K562 (cell line): ENCODE data around the gene CNKSR2.

Experiments
- CTCF ChIP-seq, 3 experiments: IDR thresholded peaks in 2 of 3; conservative IDR thresholded peaks in 1 of 3; 2 replicates each; pipeline ENCODE4 v1.5.1; 2011 to 2012; ENCODE audit warnings: low read length in 3 of 3, mild to moderate bottlenecking in 3 of 3, control low read depth in 2 of 3, improper control_type of control experiment in 1 of 3, inconsistent platforms in 1 of 3, low read depth in 1 of 3, mixed read lengths in 1 of 3, moderate library complexity in 1 of 3; ENCODE audit not compliant: insufficient read depth in 2 of 3
- EP300 ChIP-seq: IDR thresholded peaks from 2 replicates; pipeline ENCODE4 v1.6.1; 2012; ENCODE audit warnings: low read length, improper control_type of control experiment
- HDAC6 ChIP-seq: IDR thresholded peaks from 2 replicates; pipeline ENCODE4 v1.6.1; 2012; ENCODE audit warnings: low read depth, mild to moderate bottlenecking, control low read depth, inconsistent platforms, low read length, moderate library complexity
- MLX ChIP-seq, 2 experiments: fragments of 450-650 bp in 1 of 2; sonication (generic) in 1 of 2; formaldehyde crosslinking; conservative IDR thresholded peaks; 2 replicates each; pipeline versions ENCODE4 v1.4.0 to v1.8.1; 2020 to 2022; ENCODE audit warnings: mild to moderate bottlenecking in 1 of 2, missing genetic modification reagents in 1 of 2
- NR4A1 ChIP-seq, 2 experiments: fragments of 250-450 bp in 1 of 2; fragments of 450-650 bp in 1 of 2; sonication (Bioruptor Pico) in 1 of 2; IDR thresholded peaks; 2 replicates each; pipeline versions ENCODE4 v1.4.0 to v1.6.1; 2016 to 2020; ENCODE audit warnings: mild to moderate bottlenecking in 2 of 2, missing compliant biosample characterization in 1 of 2, missing genetic modification characterization in 1 of 2, moderate library complexity in 1 of 2
- RB1 ChIP-seq: fragments of 450-650 bp; IDR thresholded peaks from 2 replicates; pipeline ENCODE4 v1.6.1; 2017; ENCODE audit warnings: low read depth, mild to moderate bottlenecking
- RBM14 ChIP-seq: fragments of 200-400 bp; formaldehyde crosslinking; IDR thresholded peaks from 2 replicates; pipeline ENCODE4 v1.6.1; 2018; ENCODE audit warnings: low read depth, mild to moderate bottlenecking, low read length, moderate library complexity, borderline replicate concordance; ENCODE audit not compliant: insufficient read depth
- TFAP4 ChIP-seq: sonication (generic); formaldehyde crosslinking; IDR thresholded peaks from 2 replicates; pipeline ENCODE4 v1.8.0; 2022; ENCODE audit warnings: missing genetic modification reagents, mild to moderate bottlenecking, moderate library complexity, borderline replicate concordance
- TFE3 ChIP-seq: fragments of 450-650 bp; formaldehyde crosslinking; IDR thresholded peaks from 2 replicates; pipeline ENCODE4 v1.4.0; 2020; ENCODE audit warnings: mild to moderate bottlenecking, mixed read lengths
- THAP7 ChIP-seq: fragments of 250-450 bp; sonication (Bioruptor Pico); IDR thresholded peaks from 2 replicates; pipeline ENCODE4 v1.5.0; 2021
- YY1 ChIP-seq, 3 experiments: IDR thresholded peaks; 2 replicates each; pipeline ENCODE4 v1.6.1; 2011; ENCODE audit warnings: low read length in 2 of 3, mild to moderate bottlenecking in 2 of 3, moderate library complexity in 2 of 3, borderline replicate concordance in 1 of 3, control low read depth in 1 of 3, low read depth in 1 of 3; ENCODE audit not compliant: insufficient read depth in 3 of 3, insufficient replicate concordance in 2 of 3, control insufficient read depth in 1 of 3, insufficient read length in 1 of 3; ENCODE audit errors: extremely low read depth in 1 of 3
- ZBTB49 ChIP-seq: sonication (generic); formaldehyde crosslinking; IDR thresholded peaks from 2 replicates; pipeline ENCODE4 v1.8.0; 2022; ENCODE audit warnings: missing genetic modification reagents, mild to moderate bottlenecking, borderline replicate concordance
- ZNF263 ChIP-seq: sonication (generic); formaldehyde crosslinking; IDR thresholded peaks from 2 replicates; pipeline ENCODE4 v1.8.0; 2022; ENCODE audit warnings: mild to moderate bottlenecking, missing genetic modification reagents, borderline replicate concordance

- TF ChIP-seq CTCF (IDR thresholded peaks at IDR 0.05 in 2 of 3, conservative IDR thresholded peaks at IDR 0.05 in 1 of 3; ENCODE audit: insufficient read depth in 2 of 3, low read depth in 1 of 3, low read length in 3 of 3) (no peak), TFAP4 (CRISPR knock-in tag) (no peak), MLX (CRISPR knock-in tag; conservative IDR thresholded peaks at IDR 0.05) (no peak), RB1 (no peak), YY1 (IDR thresholded peaks at IDR 0.05; ENCODE audit: borderline replicate concordance in 1 of 3, control insufficient read depth in 1 of 3, extremely low read depth in 1 of 3, insufficient read depth in 3 of 3, insufficient read length in 1 of 3, insufficient replicate concordance in 2 of 3, low read depth in 1 of 3, low read length in 2 of 3) (no peak), ZBTB49 (CRISPR knock-in tag) (no peak), EP300 (no peak), NR4A1 (CRISPR knock-in tag; IDR thresholded peaks at IDR 0.05) (no peak), NR4A1 (tag; IDR thresholded peaks at IDR 0.05) (no peak), THAP7 (CRISPR knock-in tag) (no peak), HDAC6 (no peak), TFE3 (CRISPR knock-in tag) (no peak), ZNF263 (no peak), RBM14 (no peak)
These were observed 265.6 kb downstream of the CNKSR2 start for GRCh38 chrX:21639775-21640174.
